GM19438 (cell line): ENCODE results near the gene CD27.
"Not testable (repeated sequence)": the region's sequence is repeated elsewhere in the genome, so short reads cannot be mapped to it uniquely, and the experiment has no call there.

ENCODE experiments used
- ATAC-seq: cut with Tn5 transposase; IDR thresholded peaks from one replicate; pipeline ENCODE4 v1.9.1; 2021; ENCODE audit warnings: low read depth; ENCODE audit not compliant: unreplicated experiment

CD27 gene

GRCh38 chr12:6444704-6445688, at the start of gene CD27:
CD27 (plus strand) TSS chr12:6444955; CDS start chr12:6445096, 141 bp downstream.
- ATAC-seq: no peak

DNA sequence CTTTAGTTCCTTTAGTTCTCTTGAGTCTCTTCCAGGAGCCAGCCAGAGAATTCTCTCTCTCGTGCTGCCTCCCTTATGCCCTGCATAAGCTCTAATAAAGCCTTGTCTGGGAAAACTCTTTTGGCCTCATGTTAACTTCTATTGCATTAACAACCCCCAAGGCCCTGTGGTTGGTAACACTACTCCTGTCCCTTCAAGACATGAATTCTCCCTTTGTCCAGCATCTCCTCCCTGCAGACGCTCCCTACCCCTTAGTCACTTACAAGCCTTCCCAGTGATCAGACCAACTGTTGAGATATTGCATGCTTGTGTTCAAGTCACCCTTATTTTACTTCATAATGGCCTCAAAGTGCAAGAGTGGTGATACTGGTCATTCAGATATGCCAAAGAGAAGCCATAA, 48.7 kb upstream of the CD27 start:
- no peak for ATAC-seq

- ATAC-seq: no peak
These were observed 44.7 kb upstream of the CD27 start for GRCh38 chr12:6399884-6400644.

- ATAC-seq: no peak
These were observed 40.4 kb upstream of the CD27 start for GRCh38 chr12:6404390-6404789.

DNA sequence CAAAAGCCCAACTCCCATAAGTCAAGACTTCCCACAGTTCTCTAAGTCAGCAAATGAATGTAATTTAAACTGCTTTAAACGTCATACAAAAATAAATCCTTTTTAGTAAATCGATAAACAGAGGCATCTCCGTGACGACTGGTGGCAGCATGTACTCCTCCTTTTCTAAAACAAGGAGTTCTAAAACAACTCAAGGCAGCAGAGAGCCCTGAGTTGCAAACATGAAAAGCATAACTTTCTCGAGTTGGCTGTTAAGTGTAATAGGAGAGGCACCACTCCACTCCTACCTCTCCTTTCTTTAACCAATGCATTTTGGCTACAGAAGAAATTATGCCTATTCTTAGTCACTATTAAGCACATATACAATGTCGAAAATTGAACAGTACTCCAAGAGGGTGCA, 38.8 kb upstream of the CD27 start:
- no peak for ATAC-seq

- ATAC-seq: no peak
These were observed 37.4 kb upstream of the CD27 start for GRCh38 chr12:6407236-6407954.

DNA sequence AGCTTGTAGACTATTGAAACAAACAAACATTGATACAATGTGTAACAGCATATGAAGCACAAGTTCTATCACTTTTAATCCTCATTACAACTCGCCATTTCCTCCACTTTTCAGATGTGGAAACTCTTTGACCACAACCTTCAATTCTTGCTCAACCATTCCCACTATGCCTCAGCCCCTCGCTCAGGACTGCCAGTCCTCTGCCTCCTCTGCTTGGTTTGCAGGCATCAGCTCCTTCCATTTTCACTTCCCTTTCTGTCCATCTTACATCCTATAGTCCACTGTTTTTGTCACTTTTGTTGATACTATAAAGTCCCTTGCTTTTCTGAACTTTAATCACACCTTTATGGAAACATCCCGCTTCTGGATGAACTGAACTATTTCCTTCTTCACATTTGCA, 28.2 kb upstream of the CD27 start:
- no peak for ATAC-seq

DNA sequence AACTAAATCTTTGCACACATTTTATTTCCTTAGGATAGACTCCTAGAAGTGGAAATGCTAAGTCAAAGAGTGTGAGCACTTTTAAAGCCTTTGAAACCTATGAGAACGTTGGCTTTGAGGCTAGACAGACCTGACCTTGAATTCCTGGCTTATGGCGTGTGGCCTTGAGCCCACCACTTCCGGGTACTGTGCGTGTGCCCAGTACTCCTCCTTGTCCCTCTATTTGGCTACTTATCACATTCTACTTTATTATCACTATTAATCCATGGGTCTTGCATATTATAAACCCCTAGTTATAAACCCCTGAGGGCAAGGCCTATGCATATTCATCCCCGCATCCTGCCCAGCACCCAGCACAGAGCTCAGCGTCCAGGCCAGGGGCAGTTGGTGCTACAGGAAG, 26.0 kb upstream of the CD27 start:
- no peak for ATAC-seq

DNA sequence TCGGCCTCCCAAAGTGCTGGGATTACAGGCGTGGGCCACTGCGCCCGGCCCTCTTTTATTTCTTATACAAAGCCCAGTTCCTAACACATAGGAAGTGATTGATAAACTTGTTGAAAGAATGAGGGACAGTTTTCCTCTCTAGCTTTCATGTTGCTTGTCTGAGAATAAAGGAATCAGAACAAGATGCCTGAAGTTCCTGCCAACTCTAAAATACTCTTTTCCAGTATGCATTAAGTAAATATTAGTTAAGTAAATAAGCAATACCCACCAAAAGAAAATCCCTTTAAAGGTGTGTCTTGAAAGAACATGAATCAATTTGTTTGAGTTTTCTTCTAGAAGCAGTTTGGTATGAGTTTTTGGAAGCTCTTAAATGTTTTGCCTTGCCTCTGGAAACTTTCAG, 24.4 kb upstream of the CD27 start:
- ATAC-seq: no peak

GRCh38 chr12:6423267-6424007, 21.3 kb upstream of the CD27 start:
- peak; percentile 52 for ATAC-seq

GRCh38 chr12:6424008-6424347, 20.8 kb upstream of the CD27 start:
- no peak for ATAC-seq

DNA sequence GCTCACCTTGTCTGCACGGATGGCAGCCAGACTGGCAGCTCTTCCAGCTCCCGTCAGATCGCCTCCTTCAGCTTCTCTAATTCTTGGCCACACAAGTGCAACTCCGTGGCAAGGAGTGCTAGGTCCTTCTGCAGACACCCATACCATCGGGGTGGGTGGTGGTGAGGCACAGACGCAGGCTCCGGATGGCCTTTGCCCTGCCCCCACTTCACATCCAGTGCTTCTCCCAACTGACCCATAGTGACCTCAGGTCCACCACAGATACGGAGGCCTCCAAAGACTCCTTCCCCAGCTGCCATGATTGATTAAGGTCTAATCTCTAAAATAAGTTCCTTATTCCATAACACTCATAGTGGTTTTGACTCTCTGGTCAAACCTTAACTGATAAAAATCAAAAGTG, 19.9 kb upstream of the CD27 start:
- no peak for ATAC-seq

DNA sequence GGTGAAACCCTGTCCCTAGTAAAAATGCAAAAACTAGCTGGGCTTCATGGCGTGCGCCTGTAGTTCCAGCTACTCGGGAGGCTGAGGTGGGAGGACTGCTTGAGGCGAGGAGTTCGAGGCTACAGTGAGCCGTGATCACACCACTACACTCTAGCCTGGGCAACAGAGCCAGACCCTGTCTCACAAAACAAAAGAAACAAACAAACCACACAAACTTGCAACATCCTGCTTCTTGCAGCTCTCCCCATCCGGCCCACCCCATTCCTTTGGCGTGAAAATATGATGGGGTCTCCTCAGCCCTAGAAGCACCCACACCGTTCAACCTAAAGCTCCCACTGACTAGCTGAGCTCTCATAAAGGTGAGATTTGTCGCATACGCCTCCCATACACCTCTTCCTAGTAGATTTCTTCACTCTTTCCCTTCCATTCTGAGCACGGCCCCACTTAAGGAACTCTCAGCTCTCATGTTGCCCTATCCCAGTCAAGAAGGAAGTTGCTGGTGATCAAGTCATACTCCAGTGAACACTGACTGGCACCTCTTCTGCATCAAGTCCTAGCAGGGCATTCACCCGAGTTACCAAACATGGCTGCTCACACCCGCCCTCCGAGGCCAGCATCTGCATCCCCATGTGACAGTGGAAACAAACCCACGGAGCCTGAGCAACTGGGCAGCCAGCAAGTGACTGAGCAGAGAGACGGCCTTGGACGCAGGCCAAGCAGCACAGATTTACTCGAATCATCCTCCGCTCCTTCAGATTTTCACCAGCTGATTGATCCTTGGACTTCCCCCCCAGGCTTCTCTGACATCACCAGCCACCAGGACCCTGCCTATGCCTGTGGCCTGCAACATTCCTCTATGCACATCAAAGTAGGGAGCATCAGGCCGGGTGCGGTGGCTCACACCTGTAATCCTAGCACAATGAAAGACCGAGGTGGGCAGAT, 18.9 kb upstream of the CD27 start:
- ATAC-seq: no peak

DNA sequence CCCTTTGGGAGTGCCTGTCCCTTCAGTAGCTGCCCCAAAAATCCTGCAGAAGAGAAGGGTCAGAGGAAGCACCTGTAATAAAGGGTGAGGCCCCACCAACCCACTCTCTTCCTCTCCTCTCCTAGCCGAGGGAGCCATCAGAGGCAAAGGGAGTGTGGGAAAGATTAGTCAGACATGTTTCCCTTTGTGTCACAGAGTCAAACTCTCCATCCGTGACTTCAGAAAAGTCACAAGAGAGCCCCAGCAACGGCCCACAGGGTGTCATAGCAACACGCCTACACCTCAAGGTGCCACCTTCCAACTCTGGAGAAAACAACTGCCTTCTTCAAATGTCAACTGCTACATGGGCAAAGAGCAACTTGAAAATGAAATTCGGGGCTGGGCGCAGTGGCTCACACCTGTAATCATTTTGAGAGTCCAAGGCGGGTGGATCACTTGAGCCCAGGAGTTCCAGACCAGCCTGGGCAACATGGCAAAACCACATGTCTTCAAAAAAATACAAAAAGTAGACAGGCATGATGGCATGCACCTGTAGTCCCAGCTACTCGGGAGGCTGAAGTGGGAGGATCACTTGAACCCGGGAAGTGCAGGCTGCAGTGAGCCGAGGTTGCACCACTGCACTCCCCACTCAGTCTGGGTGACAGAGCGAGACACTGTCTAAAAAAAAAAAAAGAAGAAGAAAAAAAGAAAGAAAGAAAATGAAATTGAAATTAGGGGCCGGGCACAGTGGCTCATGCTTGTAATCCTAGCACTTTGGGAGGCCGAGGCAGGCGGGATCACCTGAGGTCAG, 17.7 kb upstream of the CD27 start:
- peak; percentile 53 for ATAC-seq

DNA sequence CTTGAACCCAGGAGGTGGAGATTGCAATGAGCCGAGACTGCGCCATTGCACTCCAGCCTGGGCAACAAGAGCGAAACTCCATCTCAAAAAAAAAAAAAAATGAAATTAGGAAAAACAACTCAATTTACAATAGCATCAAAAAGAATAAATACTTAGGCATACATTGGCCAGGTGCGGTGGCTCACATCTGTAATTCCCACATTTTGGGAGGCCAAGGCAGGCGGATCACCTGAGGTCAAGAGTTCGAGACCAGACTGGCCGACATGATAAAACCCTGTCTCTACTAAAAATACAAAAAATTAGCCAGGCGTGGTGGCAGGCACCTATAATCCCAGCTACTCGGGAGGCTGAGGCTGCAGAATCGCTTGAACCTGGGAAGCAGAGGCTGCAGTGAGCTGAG, 17.0 kb upstream of the CD27 start:
- ATAC-seq: not testable (repeated sequence)

- no peak for ATAC-seq
These were observed 16.4 kb upstream of the CD27 start for GRCh38 chr12:6428326-6428725.

- no peak for ATAC-seq
These were observed 14.4 kb upstream of the CD27 start for GRCh38 chr12:6430124-6430989.

DNA sequence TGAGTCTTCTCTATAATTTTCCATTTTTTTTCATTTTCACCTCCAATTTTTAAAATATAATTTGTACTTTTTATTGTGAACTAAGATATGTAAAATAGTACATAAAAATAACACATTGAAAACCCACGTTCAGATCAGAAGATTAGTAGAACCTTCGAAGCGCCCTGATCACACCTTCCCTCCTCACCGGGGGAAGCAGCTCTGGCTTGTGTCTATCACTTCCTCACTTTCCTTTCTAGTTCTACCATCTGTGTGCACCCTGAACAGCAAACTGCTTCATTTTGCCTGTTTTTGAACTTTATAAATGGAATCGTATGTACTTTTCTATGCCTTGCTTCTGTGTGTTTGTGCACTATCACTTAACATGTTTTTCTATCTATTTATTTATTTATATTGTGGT, 11.8 kb upstream of the CD27 start:
- ATAC-seq: no peak
